ENCODE measurements around the gene FBL. TPM values are rescaled to one million over a fixed set of nuclear protein-coding genes. Genes with fewer than 3 reads are reported as not detected.

Gene FBL
- total and polyA plus RNA-seq, 10 of the 15 experiments (the other 5 are each of a cell fraction or from before 2014, with no cell fraction given): 156 to 1,083 (median 478) TPM

DNA sequence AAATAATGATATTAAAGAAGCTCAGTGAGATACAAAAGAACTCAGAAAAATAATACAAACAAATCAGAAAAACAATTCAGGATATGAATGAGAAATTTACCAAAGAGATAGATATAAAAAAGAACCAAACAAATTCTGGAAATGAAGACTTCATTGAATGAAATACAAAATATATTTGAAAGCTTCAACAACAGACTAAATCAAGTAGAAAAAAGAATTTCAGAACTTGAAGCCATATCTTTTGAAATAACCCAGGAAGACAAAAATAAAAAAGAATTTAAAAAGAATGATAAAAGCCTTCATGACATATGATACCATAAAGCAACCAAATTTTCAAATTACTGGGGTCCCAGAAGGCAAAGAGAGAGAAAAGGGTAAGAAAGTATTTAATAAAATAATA lies 57.9 kb downstream of the FBL start (continued):
- TF ChIP-seq, protein P1, sequence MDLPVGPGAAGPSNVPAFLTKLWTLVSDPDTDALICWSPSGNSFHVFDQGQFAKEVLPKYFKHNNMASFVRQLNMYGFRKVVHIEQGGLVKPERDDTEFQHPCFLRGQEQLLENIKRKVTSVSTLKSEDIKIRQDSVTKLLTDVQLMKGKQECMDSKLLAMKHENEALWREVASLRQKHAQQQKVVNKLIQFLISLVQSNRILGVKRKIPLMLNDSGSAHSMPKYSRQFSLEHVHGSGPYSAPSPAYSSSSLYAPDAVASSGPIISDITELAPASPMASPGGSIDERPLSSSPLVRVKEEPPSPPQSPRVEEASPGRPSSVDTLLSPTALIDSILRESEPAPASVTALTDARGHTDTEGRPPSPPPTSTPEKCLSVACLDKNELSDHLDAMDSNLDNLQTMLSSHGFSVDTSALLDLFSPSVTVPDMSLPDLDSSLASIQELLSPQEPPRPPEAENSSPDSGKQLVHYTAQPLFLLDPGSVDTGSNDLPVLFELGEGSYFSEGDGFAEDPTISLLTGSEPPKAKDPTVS (IDR thresholded peaks at IDR 0.05; ENCODE audit: low read depth, low read length): no peak

Small RNA genes within 50 kb of the gene (microRNA-seq; reads per million reads assigned to microRNA genes)
- not detected for gene MIR6719

Small RNA genes within 50 kb of the gene (small RNA-seq; reads per million reads assigned to genes)
- not detected for gene MIR6719

Other genes starting within 250 kb of the FBL start
Only the 7 nearest of the 11 such genes appear.
- 6.9 and 9.0 TPM in 2 replicates for gene LGALS14, start 141.9 kb downstream of the FBL start, total RNA-seq (2014; rRNA removed)
- 5.2 and 6.2 TPM in 2 replicates for gene LGALS14, start 141.9 kb downstream of the FBL start, total RNA-seq (2014; rRNA removed; fragmentation: Illumina TruSeq; extraction: Trizol)
- 4.9 and 6.6 TPM in 2 replicates for gene LGALS14, start 141.9 kb downstream of the FBL start, total RNA-seq (2021)
- gene LGALS14, start 141.9 kb downstream of the FBL start, polyA plus RNA-seq (2011; rRNA removed): 9.3 and 12.2 TPM in 2 replicates
- 8.1 and 8.5 TPM in 2 replicates for gene LGALS14, start 141.9 kb downstream of the FBL start, polyA plus RNA-seq (2014; fragmentation: Illumina TruSeq; extraction: Trizol)
- gene LGALS14, start 141.9 kb downstream of the FBL start, polyA plus RNA-seq (2014; fragmentation: Nextera tagmentation; extraction: Ambion mirVana): 10 to 100 TPM; 21.0 to 34.6 TPM
- gene LGALS14, start 141.9 kb downstream of the FBL start, polyA plus RNA-seq (2014; rRNA removed): 5.2 and 7.6 TPM in 2 replicates
- gene LGALS14, start 141.9 kb downstream of the FBL start, polyA plus RNA-seq (2016; fragmentation: Nextera tagmentation; extraction: Ambion mirVana): 1 to 10 TPM; 5.1 to 6.2 TPM
- not detected in 2 replicates for gene CLC, start 108.3 kb downstream of the FBL start, total RNA-seq (2014; rRNA removed)
- 0.27 TPM in 1 of 2 replicates, not detected in the other for gene CLC, start 108.3 kb downstream of the FBL start, total RNA-seq (2014; rRNA removed; fragmentation: Illumina TruSeq; extraction: Trizol)
- gene CLC, start 108.3 kb downstream of the FBL start, total RNA-seq (2021): 0.36 TPM in 1 of 2 replicates, not detected in the other
- 0.31 TPM in 1 of 2 replicates, not detected in the other for gene CLC, start 108.3 kb downstream of the FBL start, polyA plus RNA-seq (2011; rRNA removed)
- 0.35 TPM in 1 of 2 replicates, not detected in the other for gene CLC, start 108.3 kb downstream of the FBL start, polyA plus RNA-seq (2014; fragmentation: Illumina TruSeq; extraction: Trizol)
- gene CLC, start 108.3 kb downstream of the FBL start, polyA plus RNA-seq (2014; fragmentation: Nextera tagmentation; extraction: Ambion mirVana): under 1 TPM; 0.18 to 0.21 TPM
- 0.29 TPM in 1 of 2 replicates, not detected in the other for gene CLC, start 108.3 kb downstream of the FBL start, polyA plus RNA-seq (2014; rRNA removed)
- not detected for gene CLC, start 108.3 kb downstream of the FBL start, polyA plus RNA-seq (2016; fragmentation: Nextera tagmentation; extraction: Ambion mirVana)
- not detected in 2 replicates for gene LEUTX, start 67.5 kb downstream of the FBL start, total RNA-seq (2014; rRNA removed)
- gene LEUTX, start 67.5 kb downstream of the FBL start, total RNA-seq (2014; rRNA removed; fragmentation: Illumina TruSeq; extraction: Trizol): not detected in 2 replicates
- not detected in 2 replicates for gene LEUTX, start 67.5 kb downstream of the FBL start, total RNA-seq (2021)
- not detected in 2 replicates for gene LEUTX, start 67.5 kb downstream of the FBL start, polyA plus RNA-seq (2011; rRNA removed)
- gene LEUTX, start 67.5 kb downstream of the FBL start, polyA plus RNA-seq (2014; fragmentation: Illumina TruSeq; extraction: Trizol): 0.46 TPM in 1 of 2 replicates, not detected in the other
- gene LEUTX, start 67.5 kb downstream of the FBL start, polyA plus RNA-seq (2014; fragmentation: Nextera tagmentation; extraction: Ambion mirVana): under 1 TPM; 0.29 to 0.40 TPM
- 0.33 and 0.91 TPM in 2 replicates for gene LEUTX, start 67.5 kb downstream of the FBL start, polyA plus RNA-seq (2014; rRNA removed)
- under 1 TPM; 0.39 to 0.44 TPM for gene LEUTX, start 67.5 kb downstream of the FBL start, polyA plus RNA-seq (2016; fragmentation: Nextera tagmentation; extraction: Ambion mirVana)
- gene DYRK1B, start 12.2 kb downstream of the FBL start, total RNA-seq (2014; rRNA removed): 2.9 and 3.6 TPM in 2 replicates
- gene DYRK1B, start 12.2 kb downstream of the FBL start, total RNA-seq (2014; rRNA removed; fragmentation: Illumina TruSeq; extraction: Trizol): 1.7 and 2.0 TPM in 2 replicates
- gene DYRK1B, start 12.2 kb downstream of the FBL start, total RNA-seq (2021): 8.9 and 10.2 TPM in 2 replicates
- gene DYRK1B, start 12.2 kb downstream of the FBL start, polyA plus RNA-seq (2011; rRNA removed): 2.7 and 2.9 TPM in 2 replicates
- 2.1 and 3.4 TPM in 2 replicates for gene DYRK1B, start 12.2 kb downstream of the FBL start, polyA plus RNA-seq (2014; fragmentation: Illumina TruSeq; extraction: Trizol)
- gene DYRK1B, start 12.2 kb downstream of the FBL start, polyA plus RNA-seq (2014; fragmentation: Nextera tagmentation; extraction: Ambion mirVana): under 1 TPM in 1 of 2 experiments, not detected in 1; 0.07 TPM
- 5.6 and 6.0 TPM in 2 replicates for gene DYRK1B, start 12.2 kb downstream of the FBL start, polyA plus RNA-seq (2014; rRNA removed)
- gene DYRK1B, start 12.2 kb downstream of the FBL start, polyA plus RNA-seq (2016; fragmentation: Nextera tagmentation; extraction: Ambion mirVana): 1 to 10 TPM; 2.9 to 4.3 TPM
- gene FCGBP, start 88.3 kb upstream of the FBL start, total RNA-seq (2014; rRNA removed): 0.38 and 0.56 TPM in 2 replicates
- gene FCGBP, start 88.3 kb upstream of the FBL start, total RNA-seq (2014; rRNA removed; fragmentation: Illumina TruSeq; extraction: Trizol): 0.41 and 0.45 TPM in 2 replicates
- 2.6 and 3.2 TPM in 2 replicates for gene FCGBP, start 88.3 kb upstream of the FBL start, total RNA-seq (2021)
- gene FCGBP, start 88.3 kb upstream of the FBL start, polyA plus RNA-seq (2011; rRNA removed): 0.19 and 0.30 TPM in 2 replicates
- gene FCGBP, start 88.3 kb upstream of the FBL start, polyA plus RNA-seq (2014; fragmentation: Illumina TruSeq; extraction: Trizol): 0.19 TPM in 1 of 2 replicates, not detected in the other
- under 1 TPM in 1 of 2 experiments, not detected in 1; 0.02 TPM for gene FCGBP, start 88.3 kb upstream of the FBL start, polyA plus RNA-seq (2014; fragmentation: Nextera tagmentation; extraction: Ambion mirVana)
- gene FCGBP, start 88.3 kb upstream of the FBL start, polyA plus RNA-seq (2014; rRNA removed): 0.73 and 1.0 TPM in 2 replicates
- under 1 TPM in 1 of 2 experiments, not detected in 1; 0.21 TPM for gene FCGBP, start 88.3 kb upstream of the FBL start, polyA plus RNA-seq (2016; fragmentation: Nextera tagmentation; extraction: Ambion mirVana)
- gene PSMC4, start 124.8 kb upstream of the FBL start, total RNA-seq (2014; rRNA removed): 134 and 138 TPM in 2 replicates
- 97.2 and 103 TPM in 2 replicates for gene PSMC4, start 124.8 kb upstream of the FBL start, total RNA-seq (2014; rRNA removed; fragmentation: Illumina TruSeq; extraction: Trizol)
- 109 TPM in 2 replicates for gene PSMC4, start 124.8 kb upstream of the FBL start, total RNA-seq (2021)
- 20.9 and 55.2 TPM in 2 replicates for gene PSMC4, start 124.8 kb upstream of the FBL start, polyA plus RNA-seq (2011; rRNA removed)
- 87.6 and 115 TPM in 2 replicates for gene PSMC4, start 124.8 kb upstream of the FBL start, polyA plus RNA-seq (2014; fragmentation: Illumina TruSeq; extraction: Trizol)
- 100 to 1,000 TPM; 203 to 328 TPM for gene PSMC4, start 124.8 kb upstream of the FBL start, polyA plus RNA-seq (2014; fragmentation: Nextera tagmentation; extraction: Ambion mirVana)
- 84.1 and 99.7 TPM in 2 replicates for gene PSMC4, start 124.8 kb upstream of the FBL start, polyA plus RNA-seq (2014; rRNA removed)
- gene PSMC4, start 124.8 kb upstream of the FBL start, polyA plus RNA-seq (2016; fragmentation: Nextera tagmentation; extraction: Ambion mirVana): 100 to 1,000 TPM; 176 to 182 TPM
- 4.1 and 6.1 TPM in 2 replicates for gene ZNF546, start 150.7 kb upstream of the FBL start, total RNA-seq (2014; rRNA removed)
- gene ZNF546, start 150.7 kb upstream of the FBL start, total RNA-seq (2014; rRNA removed; fragmentation: Illumina TruSeq; extraction: Trizol): 3.4 and 4.3 TPM in 2 replicates
- gene ZNF546, start 150.7 kb upstream of the FBL start, total RNA-seq (2021): 3.2 and 3.3 TPM in 2 replicates
- gene ZNF546, start 150.7 kb upstream of the FBL start, polyA plus RNA-seq (2011; rRNA removed): 3.4 and 7.0 TPM in 2 replicates
- gene ZNF546, start 150.7 kb upstream of the FBL start, polyA plus RNA-seq (2014; fragmentation: Illumina TruSeq; extraction: Trizol): 2.1 and 3.6 TPM in 2 replicates
- 1 to 10 TPM in 1 of 2 experiments, under 1 TPM in 1; 0.88 to 1.4 TPM for gene ZNF546, start 150.7 kb upstream of the FBL start, polyA plus RNA-seq (2014; fragmentation: Nextera tagmentation; extraction: Ambion mirVana)
- 1.4 and 2.0 TPM in 2 replicates for gene ZNF546, start 150.7 kb upstream of the FBL start, polyA plus RNA-seq (2014; rRNA removed)
- gene ZNF546, start 150.7 kb upstream of the FBL start, polyA plus RNA-seq (2016; fragmentation: Nextera tagmentation; extraction: Ambion mirVana): 1 to 10 TPM; 1.6 to 2.7 TPM

Data from GM12878 (cell line).